Stimulated activated CD4-positive, alpha-beta T cell treated with anti-CD3 and anti-CD28 coated beads, Interleukin-2, amount 100 ng/mL, for 24 hours (primary cell): ENCODE data around the gene GNG11.

Experiments used
- DNase-seq, 2 donors: peaks; one replicate each; pipeline ENCODE4 v3.0.0-alpha.2; 2020

GNG11 gene

GRCh38 chr7:93948873-93949272, 27.3 kb downstream of the GNG11 start:
- no peak for DNase-seq

- DNase-seq = no peak
Measured at GRCh38 chr7:93949423-93949822, 27.9 kb downstream of the GNG11 start.

- no peak for DNase-seq
Measured at GRCh38 chr7:93955304-93955703, 33.8 kb downstream of the GNG11 start.

- DNase-seq = no peak
Measured at GRCh38 chr7:93957767-93958166, 36.2 kb downstream of the GNG11 start.

GRCh38 chr7:93958216-93958615, 36.7 kb downstream of the GNG11 start:
- no peak for DNase-seq

- DNase-seq = no peak
Measured at GRCh38 chr7:93958651-93959050, 37.1 kb downstream of the GNG11 start.

GRCh38 chr7:93960986-93961385, 39.5 kb downstream of the GNG11 start:
- DNase-seq = no peak

- no peak for DNase-seq
Measured at GRCh38 chr7:93964262-93964661, 42.7 kb downstream of the GNG11 start.

- DNase-seq = no peak
Measured at GRCh38 chr7:93964813-93965212, 43.3 kb downstream of the GNG11 start.

GRCh38 chr7:93968911-93969620, 47.5 kb downstream of the GNG11 start:
- DNase-seq = no peak

GRCh38 chr7:93972029-93972725, 50.6 kb downstream of the GNG11 start:
- DNase-seq = no peak

GRCh38 chr7:93973134-93973533, 51.6 kb downstream of the GNG11 start:
- no peak for DNase-seq

- no peak for DNase-seq
Measured at GRCh38 chr7:93977211-93977950, 55.8 kb downstream of the GNG11 start.
